ENCODE results near the gene THSD4.

DNA sequence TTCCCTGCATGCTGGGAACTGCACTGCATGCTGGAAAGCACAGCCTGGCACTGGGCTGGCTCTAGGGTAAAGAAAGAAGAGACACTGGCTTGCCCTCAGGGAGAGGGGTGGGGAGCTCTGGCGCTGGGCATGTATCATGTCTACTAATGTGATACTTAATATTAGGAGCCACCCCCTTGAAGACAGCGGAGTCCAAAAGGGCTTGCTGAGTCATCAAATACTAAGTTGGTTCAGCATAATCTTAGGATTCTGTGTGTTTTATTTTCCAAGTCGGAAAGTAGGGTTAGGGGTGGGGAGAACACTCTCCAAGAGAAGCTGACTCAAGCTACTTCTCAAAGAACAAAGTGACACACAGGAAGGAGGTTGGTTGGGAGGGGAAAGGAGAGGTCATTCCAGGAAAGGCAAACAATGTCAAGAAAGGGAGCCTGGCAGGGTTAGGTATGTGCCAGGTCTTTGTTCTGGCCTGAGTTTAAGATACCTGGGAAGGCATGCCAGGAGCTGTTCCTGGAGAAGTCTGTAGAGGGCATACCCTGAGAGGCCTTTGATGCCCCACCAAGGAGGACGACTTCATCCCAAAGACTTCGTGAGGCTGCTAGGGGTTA is 457.3 kb downstream of the THSD4 start:
- TF ChIP-seq POLR2A (IDR thresholded peaks at IDR 0.05), result no peak
- TF ChIP-seq, protein P1, sequence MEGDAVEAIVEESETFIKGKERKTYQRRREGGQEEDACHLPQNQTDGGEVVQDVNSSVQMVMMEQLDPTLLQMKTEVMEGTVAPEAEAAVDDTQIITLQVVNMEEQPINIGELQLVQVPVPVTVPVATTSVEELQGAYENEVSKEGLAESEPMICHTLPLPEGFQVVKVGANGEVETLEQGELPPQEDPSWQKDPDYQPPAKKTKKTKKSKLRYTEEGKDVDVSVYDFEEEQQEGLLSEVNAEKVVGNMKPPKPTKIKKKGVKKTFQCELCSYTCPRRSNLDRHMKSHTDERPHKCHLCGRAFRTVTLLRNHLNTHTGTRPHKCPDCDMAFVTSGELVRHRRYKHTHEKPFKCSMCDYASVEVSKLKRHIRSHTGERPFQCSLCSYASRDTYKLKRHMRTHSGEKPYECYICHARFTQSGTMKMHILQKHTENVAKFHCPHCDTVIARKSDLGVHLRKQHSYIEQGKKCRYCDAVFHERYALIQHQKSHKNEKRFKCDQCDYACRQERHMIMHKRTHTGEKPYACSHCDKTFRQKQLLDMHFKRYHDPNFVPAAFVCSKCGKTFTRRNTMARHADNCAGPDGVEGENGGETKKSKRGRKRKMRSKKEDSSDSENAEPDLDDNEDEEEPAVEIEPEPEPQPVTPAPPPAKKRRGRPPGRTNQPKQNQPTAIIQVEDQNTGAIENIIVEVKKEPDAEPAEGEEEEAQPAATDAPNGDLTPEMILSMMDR (IDR thresholded peaks at IDR 0.05), result no peak
